Skeletal muscle cell (primary cell): Measurements from ENCODE around the gene LDLRAD3.

Experiments used
- DNase-seq: peaks from one replicate; pipeline ENCODE4 v3.0.0-alpha.2; 2010; ENCODE audit warnings: low read depth
- H3K4me3 ChIP-seq: 2 replicates; pipeline ENCODE4 v1.5.1; 2011; ENCODE audit warnings: low read depth, mild to moderate bottlenecking, control low read depth, low read length, moderate library complexity

The LDLRAD3 gene

GRCh38 chr11:36109590-36109849 is 165.7 kb downstream of the LDLRAD3 start:
- no peak for DNase-seq

GRCh38 chr11:36109850-36110606 is 166.2 kb downstream of the LDLRAD3 start:
- DNase-seq: no peak

More at GRCh38 chr11:36109590-36109849, 165.7 kb downstream of the LDLRAD3 start:
- H3K4me3 ChIP-seq: no peak overlapping the region

GRCh38 chr11:36110668-36111410 is 167.0 kb downstream of the LDLRAD3 start:
- no peak for DNase-seq
- H3K4me3 ChIP-seq: no peak overlapping the region

More at GRCh38 chr11:36109850-36110606, 166.2 kb downstream of the LDLRAD3 start:
- H3K4me3 ChIP-seq: no peak overlapping the region

- H3K4me3 ChIP-seq: no peak overlapping the region
- DNase-seq: no peak
Observed at GRCh38 chr11:36114095-36114494, 170.2 kb downstream of the LDLRAD3 start.

- no peak overlapping the region for H3K4me3 ChIP-seq
- no peak for DNase-seq
Observed at GRCh38 chr11:36115378-36115801, 171.5 kb downstream of the LDLRAD3 start.

- no peak overlapping the region for H3K4me3 ChIP-seq
- DNase-seq: no peak
Observed at GRCh38 chr11:36116161-36116560, 172.3 kb downstream of the LDLRAD3 start.

GRCh38 chr11:36118084-36118483 is 174.2 kb downstream of the LDLRAD3 start:
- no peak overlapping the region for H3K4me3 ChIP-seq
- no peak for DNase-seq

- H3K4me3 ChIP-seq: no peak overlapping the region
- DNase-seq: no peak
Observed at GRCh38 chr11:36119300-36119699, 175.4 kb downstream of the LDLRAD3 start.

GRCh38 chr11:36121054-36121453 is 177.2 kb downstream of the LDLRAD3 start:
- H3K4me3 ChIP-seq: no peak overlapping the region
- DNase-seq: no peak

GRCh38 chr11:36122671-36123070 is 178.8 kb downstream of the LDLRAD3 start:
- no peak for DNase-seq
- no peak overlapping the region for H3K4me3 ChIP-seq

- no peak for DNase-seq
- no peak overlapping the region for H3K4me3 ChIP-seq
Observed at GRCh38 chr11:36123336-36124101, 179.7 kb downstream of the LDLRAD3 start.

- no peak for DNase-seq
- no peak overlapping the region for H3K4me3 ChIP-seq
Observed at GRCh38 chr11:36126678-36127077, 182.8 kb downstream of the LDLRAD3 start.

- no peak for DNase-seq
- H3K4me3 ChIP-seq: no peak overlapping the region
Observed at GRCh38 chr11:36127550-36127949, 183.7 kb downstream of the LDLRAD3 start.

GRCh38 chr11:36129955-36130354 is 186.1 kb downstream of the LDLRAD3 start:
- no peak for DNase-seq
- no peak overlapping the region for H3K4me3 ChIP-seq

- DNase-seq: peak; percentile 21
- H3K4me3 ChIP-seq: no peak overlapping the region
Observed at GRCh38 chr11:36130401-36130800, 186.5 kb downstream of the LDLRAD3 start.

- no peak overlapping the region for H3K4me3 ChIP-seq
- no peak for DNase-seq
Observed at GRCh38 chr11:36131721-36132397, 188.0 kb downstream of the LDLRAD3 start.

- DNase-seq: no peak
- H3K4me3 ChIP-seq: no peak overlapping the region
Observed at GRCh38 chr11:36132940-36133339, 189.1 kb downstream of the LDLRAD3 start.

- no peak for DNase-seq
- H3K4me3 ChIP-seq: no peak overlapping the region
Observed at GRCh38 chr11:36135076-36135475, 191.2 kb downstream of the LDLRAD3 start.

- no peak for DNase-seq
- H3K4me3 ChIP-seq: no peak overlapping the region
Observed at GRCh38 chr11:36139767-36140166, 195.9 kb downstream of the LDLRAD3 start.
